Liver (tissue), 9 donors: ENCODE results near the gene ZFAND3. TPM values are rescaled to one million over a fixed set of nuclear protein-coding genes. Genes with fewer than 3 reads are reported as not detected.

Experiments
- DNase-seq: peaks from one replicate; pipeline ENCODE4 v3.0.0-alpha.2; 2017; ENCODE audit warnings: low spot score
- H3K27ac ChIP-seq, 2 donors: one replicate each; pipeline ENCODE4 v1.7.0; 2013; ENCODE audit warnings: inconsistent platforms in 2 of 2, low read length in 2 of 2, control low read depth in 1 of 2, low read depth in 1 of 2, mild to moderate bottlenecking in 1 of 2
- H3K27me3 ChIP-seq, 4 donors: one replicate each; pipeline versions ENCODE4 v1.6.1 to v1.7.0; 2013; ENCODE audit warnings: low read length in 3 of 4, inconsistent platforms in 1 of 4, mild to moderate bottlenecking in 1 of 4, moderate library complexity in 1 of 4; ENCODE audit not compliant: control insufficient read depth in 4 of 4, insufficient read depth in 4 of 4
- H3K36me3 ChIP-seq, 4 donors: one replicate each; pipeline versions ENCODE4 v1.6.1 to v1.7.0; 2013; ENCODE audit warnings: low read length in 3 of 4, mild to moderate bottlenecking in 3 of 4, low read depth in 1 of 4, moderate library complexity in 1 of 4; ENCODE audit not compliant: control insufficient read depth in 4 of 4, insufficient read depth in 3 of 4
- H3K4me1 ChIP-seq, 4 donors: one replicate each; pipeline versions ENCODE4 v1.6.1 to v1.7.0; 2013; ENCODE audit warnings: low read length in 3 of 4, mild to moderate bottlenecking in 3 of 4, moderate library complexity in 1 of 4; ENCODE audit not compliant: control insufficient read depth in 4 of 4, insufficient read depth in 4 of 4
- H3K4me3 ChIP-seq, 3 donors: one replicate each; pipeline versions ENCODE4 v1.6.1 to v1.7.0; 2013; ENCODE audit warnings: low read length in 3 of 3, control low read depth in 1 of 3, low read depth in 1 of 3, mild to moderate bottlenecking in 1 of 3
- H3K9ac ChIP-seq, 2 donors: one replicate each; pipeline ENCODE4 v1.7.0; 2013; ENCODE audit warnings: low read length in 2 of 2, mild to moderate bottlenecking in 2 of 2, moderate library complexity in 2 of 2, control low read depth in 1 of 2, low read depth in 1 of 2
- H3K9me3 ChIP-seq, 4 donors: one replicate each; pipeline versions ENCODE4 v1.6.1 to v1.7.0; 2013; ENCODE audit warnings: low read length in 3 of 4; ENCODE audit not compliant: control insufficient read depth in 4 of 4
- CTCF ChIP-seq: fragments of 150-350 bp; IDR thresholded peaks from 2 replicates; pipeline ENCODE4 v1.5.1; 2017; ENCODE audit warnings: improper control_type of control experiment, low read depth, low read length; ENCODE audit not compliant: missing input control
- FOXA1 ChIP-seq: IDR thresholded peaks from 2 replicates; pipeline ENCODE4 v1.6.1; 2016; ENCODE audit warnings: antibody characterized with exemption
- GABPA ChIP-seq, 2 donors: IDR thresholded peaks in 1 of 2; conservative IDR thresholded peaks in 1 of 2; 2 replicates each; pipeline ENCODE4 v1.6.1; 2016; ENCODE audit warnings: antibody characterized with exemption in 2 of 2, mild to moderate bottlenecking in 1 of 2, moderate library complexity in 1 of 2
- HNF4G ChIP-seq: IDR thresholded peaks from 2 replicates; pipeline ENCODE4 v1.6.1; 2016; ENCODE audit warnings: antibody characterized with exemption
- JUND ChIP-seq, 2 donors: IDR thresholded peaks; 2 replicates each; pipeline ENCODE4 v1.6.1; 2016; ENCODE audit warnings: antibody characterized with exemption in 2 of 2
- MAX ChIP-seq: IDR thresholded peaks from 2 replicates; pipeline ENCODE4 v1.6.1; 2016; ENCODE audit warnings: antibody characterized with exemption
- REST ChIP-seq: IDR thresholded peaks from 2 replicates; pipeline ENCODE4 v1.6.1; 2016; ENCODE audit warnings: antibody characterized with exemption, mild to moderate bottlenecking
- RXRA ChIP-seq, 2 donors: IDR thresholded peaks; 2 replicates each; pipeline ENCODE4 v1.6.1; 2017 to 2018; ENCODE audit warnings: antibody characterized with exemption in 2 of 2, mild to moderate bottlenecking in 1 of 2
- SP1 ChIP-seq: IDR thresholded peaks from 2 replicates; pipeline ENCODE4 v1.6.1; 2018; ENCODE audit warnings: antibody characterized with exemption, mild to moderate bottlenecking
- TAF1 ChIP-seq: conservative IDR thresholded peaks from 2 replicates; pipeline ENCODE4 v1.6.1; 2016; ENCODE audit warnings: antibody characterized with exemption, mild to moderate bottlenecking
- WGBS: extraction: QIAGEN DNeasy Blood & Tissue Kit; methylation state at CpG from one replicate; pipeline ENCODE4 v1.1.7; 2013; 5-methylcytosine and 5-hydroxymethylcytosine counted together
- polyA plus RNA-seq, 2 donors: library from polyadenylated mRNA; stranded (reverse) in 1 of 2; unstranded in 1 of 2; fragments of 200-250 nt in 1 of 2; fragments of >200 nt in 1 of 2; fragmentation: Nextera tagmentation in 1 of 2; extraction: Ambion mirVana in 1 of 2; gene quantifications; one replicate each; pipeline versions ENCODE4 v1.2.1 to v1.2.3, GENCODE V29; 2013 to 2015
- total RNA-seq, 2 donors: library from RNA; depleted of rRNA; stranded (reverse); fragments of >200 nt; gene quantifications; one replicate each; pipeline ENCODE4 v1.2.3, GENCODE V29; 2014
- donor health status: healthy.
- donor health status: healthy.
- donor health status: healthy.
- donor health status: healthy.
- donor health status: healthy.

The ZFAND3 gene
- total and polyA plus RNA-seq, 4 donors = 7.7 to 37.5 (median 23.1) TPM

- H3K9ac ChIP-seq = no peak overlapping the region
- no peaks in the 10 kb centered on the region for H3K27me3 ChIP-seq
- no peak overlapping the region for H3K27ac ChIP-seq
- 96% methylated on average over 2 of the region's 2 CpGs for WGBS
- DNase-seq = no peak
- no peaks in the 10 kb centered on the region for H3K9me3 ChIP-seq
- peaks cover 0 to 5% (median 1%) of the 10 kb centered on the region in 4 donors for H3K4me1 ChIP-seq
- no peaks in the 10 kb centered on the region for H3K36me3 ChIP-seq
- no peak overlapping the region for H3K4me3 ChIP-seq
- TF ChIP-seq GABPA (IDR thresholded peaks at IDR 0.05 in 1 of 2, conservative IDR thresholded peaks at IDR 0.05 in 1 of 2) (no peak), SP1 (no peak)
Observed at GRCh38 chr6:37936150-37936549, 116.6 kb downstream of the ZFAND3 start.

GRCh38 chr6:37936906-37937305, 117.4 kb downstream of the ZFAND3 start:
- no peak overlapping the region for H3K9ac ChIP-seq
- no peaks in the 10 kb centered on the region for H3K36me3 ChIP-seq
- no peaks in the 10 kb centered on the region for H3K9me3 ChIP-seq
- H3K27me3 ChIP-seq = no peaks in the 10 kb centered on the region
- H3K4me3 ChIP-seq = no peak overlapping the region
- H3K4me1 ChIP-seq = peaks cover 0 to 7% (median 4%) of the 10 kb centered on the region in 4 donors
- no peak for DNase-seq
- H3K27ac ChIP-seq = no peak overlapping the region
- TF ChIP-seq MAX (no peak), FOXA1 (no peak), RXRA (IDR thresholded peaks at IDR 0.05) (no peak), CTCF (no peak), REST (no peak), GABPA (IDR thresholded peaks at IDR 0.05 in 1 of 2, conservative IDR thresholded peaks at IDR 0.05 in 1 of 2) (no peak), JUND (IDR thresholded peaks at IDR 0.05) (no peak), HNF4G (no peak)

- no peak overlapping the region for H3K27ac ChIP-seq
- no peak for TF ChIP-seq TAF1
- TF ChIP-seq REST = no peak
- no peak for TF ChIP-seq HNF4G
- H3K4me1 ChIP-seq = peaks cover 0 to 12% (median 5%) of the 10 kb centered on the region in 4 donors
- no peak for DNase-seq
- H3K9me3 ChIP-seq = no peaks in the 10 kb centered on the region
- no peak overlapping the region for H3K9ac ChIP-seq
- H3K27me3 ChIP-seq = no peaks in the 10 kb centered on the region
- no peak overlapping the region for H3K4me3 ChIP-seq
- H3K36me3 ChIP-seq = no peaks in the 10 kb centered on the region
Observed at GRCh38 chr6:37938909-37939308, 119.4 kb downstream of the ZFAND3 start.
